GM12878 (cell line): ENCODE data around the gene TBC1D19. TPM values are rescaled to one million over a fixed set of nuclear protein-coding genes. Genes with fewer than 3 reads are reported as not detected.

Experiments used
- ATAC-seq: fragments of 200-7000 bp; cut with Tn5 transposase; 3 replicates; pipeline ENCODE4 v1.9.1; 2020; ENCODE audit warnings: mild to moderate bottlenecking, moderate library complexity
- BruUV-seq: library from RNA; stranded (reverse); fragments of 400-500 nt; replicated peaks from 2 replicates; lab custom pipeline; 2021; lab: Mats Ljungman, UMichigan
- CTCF ChIA-PET: fragments of 300-600 bp; sonication (Branson Sonifier 250); formaldehyde crosslinking; extraction: SDS; loops from one replicate; lab custom pipeline; 2021; ENCODE audit warnings: inconsistent platforms; lab: Yijun Ruan, JAX
- POLR2A ChIA-PET: fragments of 350-600 bp; formaldehyde crosslinking; extraction: SDS; loops from one replicate; lab custom pipeline; 2021; ENCODE audit warnings: inconsistent platforms; lab: Charles Lee
- RAD21 ChIA-PET: fragments of 300-600 bp; sonication (Branson Sonifier 250); formaldehyde crosslinking; loops from one replicate; lab custom pipeline; 2023; ENCODE audit warnings: antibody characterized with exemption; ENCODE audit not compliant: unreplicated experiment; lab: Charles Lee
- SMC1A ChIA-PET: fragments of 300-600 bp; sonication (Branson Sonifier 250); formaldehyde crosslinking; loops from one replicate; lab custom pipeline; 2023; ENCODE audit not compliant: unreplicated experiment, uncharacterized antibody; lab: Charles Lee
- DNase-seq: peaks from one replicate; pipeline ENCODE4 v3.0.0-alpha.2; 2011; ENCODE audit warnings: low read depth, low spot score
- FAIRE-seq: peaks from 3 replicates; lab custom pipeline; 2011; peaks lifted over from hg19 to GRCh38; lab: Jason Lieb, UNC
- H2AFZ ChIP-seq: 2 replicates; pipeline ENCODE4 v1.6.0; 2011; ENCODE audit warnings: low read depth, low read length, control low read depth; ENCODE audit not compliant: control insufficient read depth
- H3K27ac ChIP-seq: 2 replicates; pipeline ENCODE4 v1.5.1; 2011; ENCODE audit warnings: control low read depth; ENCODE audit not compliant: control insufficient read depth, insufficient read depth
- H3K27me3 ChIP-seq, 2 experiments: replicated peaks in 1 of 2; 2 replicates each; pipeline versions ENCODE4 v1.6.0 to v1.6.1; 2011; ENCODE audit warnings: low read length in 1 of 2; ENCODE audit not compliant: control insufficient read depth in 2 of 2, insufficient read depth in 2 of 2
- H3K36me3 ChIP-seq, 2 experiments: 2 replicates each; pipeline ENCODE4 v1.5.1; 2011; ENCODE audit warnings: low read length in 1 of 2; ENCODE audit not compliant: control insufficient read depth in 2 of 2, insufficient read depth in 2 of 2
- H3K4me1 ChIP-seq: 2 replicates; pipeline ENCODE4 v1.6.1; 2011; ENCODE audit warnings: mild to moderate bottlenecking, low read length, moderate library complexity, mixed read lengths; ENCODE audit not compliant: control insufficient read depth, insufficient read depth
- H3K4me2 ChIP-seq: 2 replicates; pipeline ENCODE4 v1.6.0; 2011; ENCODE audit warnings: control low read depth; ENCODE audit not compliant: control insufficient read depth, insufficient read depth
- H3K4me3 ChIP-seq: fragments of 200-600 bp; sonication (generic); 2 replicates; pipeline ENCODE4 v1.5.1; 2016
- H3K79me2 ChIP-seq: 2 replicates; pipeline ENCODE4 v1.6.0; 2011; ENCODE audit warnings: low read length; ENCODE audit not compliant: control insufficient read depth, insufficient read depth
- H3K9ac ChIP-seq: 2 replicates; pipeline ENCODE4 v1.8.0; 2011; ENCODE audit warnings: low read length, control low read depth, mixed read lengths; ENCODE audit not compliant: control insufficient read depth, insufficient read depth
- H3K9me3 ChIP-seq: replicated peaks from 3 replicates; pipeline ENCODE4 v1.5.1; 2011; ENCODE audit warnings: mild to moderate bottlenecking, low read length; ENCODE audit not compliant: control insufficient read depth, insufficient read depth
- H4K20me1 ChIP-seq: 2 replicates; pipeline ENCODE4 v1.6.0; 2011; ENCODE audit not compliant: control insufficient read depth, insufficient read depth
- CBX3 ChIP-seq: fragments of 200-600 bp; sonication (generic); IDR thresholded peaks from 2 replicates; pipeline ENCODE4 v1.6.1; 2016; ENCODE audit warnings: low read depth, borderline replicate concordance
- CREM ChIP-seq: IDR thresholded peaks from 2 replicates; pipeline ENCODE4 v1.6.1; 2014; ENCODE audit warnings: antibody characterized with exemption, low read depth
- EED ChIP-seq: sonication (generic); IDR thresholded peaks from 2 replicates; pipeline ENCODE4 v1.6.1; 2016; ENCODE audit warnings: antibody characterized with exemption, low read depth
- JUND ChIP-seq: IDR thresholded peaks from 2 replicates; pipeline ENCODE4 v1.6.1; 2012; ENCODE audit warnings: low read depth, mild to moderate bottlenecking, low read length, improper control_type of control experiment, moderate library complexity
- KDM1A ChIP-seq: fragments of 200-600 bp; sonication (generic); IDR thresholded peaks from 2 replicates; pipeline ENCODE4 v1.6.1; 2016; ENCODE audit warnings: borderline replicate concordance
- MTA3 ChIP-seq: IDR thresholded peaks from 2 replicates; pipeline ENCODE4 v1.6.1; 2012; ENCODE audit warnings: low read length, inconsistent platforms, borderline replicate concordance
- NFIC ChIP-seq: IDR thresholded peaks from 2 replicates; pipeline ENCODE4 v1.6.1; 2012; ENCODE audit warnings: low read depth, mild to moderate bottlenecking, inconsistent platforms, low read length, moderate library complexity
- NRF1 ChIP-seq: conservative IDR thresholded peaks from 2 replicates; pipeline ENCODE4 v1.6.1; 2011; ENCODE audit warnings: mild to moderate bottlenecking, low read depth, low read length, improper control_type of control experiment
- POLR2A ChIP-seq: IDR thresholded peaks from 2 replicates; pipeline ENCODE4 v1.6.1; 2011; ENCODE audit warnings: low read depth, mild to moderate bottlenecking, low read length
- POLR2AphosphoS5 ChIP-seq: IDR thresholded peaks from 2 replicates; pipeline ENCODE4 v1.6.1; 2011; ENCODE audit warnings: mild to moderate bottlenecking, low read length, inconsistent platforms
- RCOR1 ChIP-seq: conservative IDR thresholded peaks from 2 replicates; pipeline ENCODE4 v1.6.1; 2012; ENCODE audit warnings: low read depth, low read length, improper control_type of control experiment
- RUNX3 ChIP-seq: IDR thresholded peaks from 2 replicates; pipeline ENCODE4 v1.6.1; 2012; ENCODE audit warnings: low read length, inconsistent platforms
- TCF3 ChIP-seq: IDR thresholded peaks from 2 replicates; pipeline ENCODE4 v1.6.1; 2012; ENCODE audit warnings: low read depth, mild to moderate bottlenecking, low read length, borderline replicate concordance; ENCODE audit not compliant: insufficient read depth
- TCF7 ChIP-seq: IDR thresholded peaks from 2 replicates; pipeline ENCODE4 v1.6.1; 2014; ENCODE audit warnings: antibody characterized with exemption, borderline replicate concordance
- WGBS: methylation state at CpG from one replicate; pipeline ENCODE4 v1.1.6; 2016; ENCODE audit warnings: low lambda C conversion rate; ENCODE audit not compliant: insufficient replicate concordance, insufficient coverage; ENCODE audit errors: missing lambda C conversion rate; 5-methylcytosine and 5-hydroxymethylcytosine counted together
- in situ Hi-C: fragments of 300-500 bp; cut with MboI; formaldehyde crosslinking; loops from 9 replicates; pipeline ENCODE4 v1.14.3; 2018; ENCODE audit warnings: mixed read lengths
- intact Hi-C: fragments of 100-400 bp; cut with micrococcal nuclease; formaldehyde crosslinking; loops from one replicate; pipeline ENCODE4 v1.14.2; 2022; ENCODE audit not compliant: unreplicated experiment
- polyA plus RNA-seq, 11 experiments: library from polyadenylated mRNA; depleted of rRNA in 4 of 11; unstranded in 6 of 11; stranded (reverse) in 5 of 11; fragments of >200 nt; fragmentation: Nextera tagmentation in 4 of 11; fragmentation: Illumina TruSeq in 1 of 11; extraction: Ambion mirVana in 4 of 11; extraction: Trizol in 1 of 11; gene quantifications; 1 replicate in 1 of 11; 2 replicates in 10 of 11; pipeline versions ENCODE4 v1.2.1 to v1.2.3, GENCODE V29; 2011 to 2016; ENCODE audit warnings: inconsistent platforms in 2 of 11, missing spikeins in 2 of 11, low read depth in 1 of 11
- total RNA-seq, 4 experiments: library from RNA; depleted of rRNA in 3 of 4; stranded (reverse); fragments of >200 nt in 3 of 4; fragmentation: Illumina TruSeq in 1 of 4; extraction: Trizol in 1 of 4; gene quantifications; 2 replicates each; pipeline versions ENCODE4 v1.2.1 to v1.2.3, GENCODE V29; 2013 to 2021
- TF ChIP-seq, protein P1 (sequence below): fragments of 450-650 bp; IDR thresholded peaks from 2 replicates; pipeline ENCODE4 v1.6.1; 2017; ENCODE audit warnings: borderline replicate concordance
- TF ChIP-seq, protein P2 (sequence below): IDR thresholded peaks from 2 replicates; pipeline ENCODE4 v1.6.1; 2011; ENCODE audit warnings: low read depth, mild to moderate bottlenecking, low read length, moderate library complexity, borderline replicate concordance; ENCODE audit errors: extremely low read depth
- TF ChIP-seq, protein P3 (sequence below): IDR thresholded peaks from 2 replicates; pipeline ENCODE4 v1.6.1; 2012; ENCODE audit warnings: low read depth, low read length, improper control_type of control experiment
- TF ChIP-seq, protein P4 (sequence below): IDR thresholded peaks from 2 replicates; pipeline ENCODE4 v1.6.1; 2012; ENCODE audit warnings: low read depth, low read length, improper control_type of control experiment
- TF ChIP-seq, protein P5 (sequence below): IDR thresholded peaks from 2 replicates; pipeline ENCODE4 v1.6.1; 2012; ENCODE audit warnings: mild to moderate bottlenecking, low read depth, low read length

TBC1D19 gene
- total and polyA plus RNA-seq, 10 of the 15 experiments (the other 5 are each of a cell fraction or from before 2014, with no cell fraction given), result 0.29 to 3.9 (median 2.1) TPM

DNA sequence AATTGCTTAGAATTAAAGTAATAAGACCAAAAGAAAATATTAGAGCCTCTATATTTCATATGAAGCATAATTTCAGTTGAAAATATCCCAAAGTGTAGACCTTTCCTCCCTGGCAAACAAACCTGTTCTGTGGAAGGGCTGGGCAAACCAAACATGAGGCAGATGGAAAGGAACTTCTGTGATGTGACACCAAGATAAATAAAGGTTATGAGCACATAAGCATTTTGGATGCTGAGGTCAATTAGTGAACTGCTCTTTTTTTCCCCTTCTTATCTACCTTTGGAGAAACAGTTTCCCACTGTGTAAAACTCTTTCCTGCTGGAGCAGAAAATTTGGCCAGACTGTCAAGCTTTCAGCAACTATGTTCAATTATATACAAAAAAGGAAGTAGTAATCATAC lies 167.1 kb downstream of the TBC1D19 start (continued):
- TF ChIP-seq, protein P1, sequence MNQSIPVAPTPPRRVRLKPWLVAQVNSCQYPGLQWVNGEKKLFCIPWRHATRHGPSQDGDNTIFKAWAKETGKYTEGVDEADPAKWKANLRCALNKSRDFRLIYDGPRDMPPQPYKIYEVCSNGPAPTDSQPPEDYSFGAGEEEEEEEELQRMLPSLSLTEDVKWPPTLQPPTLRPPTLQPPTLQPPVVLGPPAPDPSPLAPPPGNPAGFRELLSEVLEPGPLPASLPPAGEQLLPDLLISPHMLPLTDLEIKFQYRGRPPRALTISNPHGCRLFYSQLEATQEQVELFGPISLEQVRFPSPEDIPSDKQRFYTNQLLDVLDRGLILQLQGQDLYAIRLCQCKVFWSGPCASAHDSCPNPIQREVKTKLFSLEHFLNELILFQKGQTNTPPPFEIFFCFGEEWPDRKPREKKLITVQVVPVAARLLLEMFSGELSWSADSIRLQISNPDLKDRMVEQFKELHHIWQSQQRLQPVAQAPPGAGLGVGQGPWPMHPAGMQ, result no peak
- TF ChIP-seq POLR2A, result no peak
- no peak for TF ChIP-seq CBX3
- TF ChIP-seq, protein P2, sequence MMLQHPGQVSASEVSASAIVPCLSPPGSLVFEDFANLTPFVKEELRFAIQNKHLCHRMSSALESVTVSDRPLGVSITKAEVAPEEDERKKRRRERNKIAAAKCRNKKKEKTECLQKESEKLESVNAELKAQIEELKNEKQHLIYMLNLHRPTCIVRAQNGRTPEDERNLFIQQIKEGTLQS, result no peak
- no peak for TF ChIP-seq TCF3
- TF ChIP-seq RUNX3, result no peak
- TF ChIP-seq KDM1A, result no peak
- TF ChIP-seq JUND, result no peak

DNA sequence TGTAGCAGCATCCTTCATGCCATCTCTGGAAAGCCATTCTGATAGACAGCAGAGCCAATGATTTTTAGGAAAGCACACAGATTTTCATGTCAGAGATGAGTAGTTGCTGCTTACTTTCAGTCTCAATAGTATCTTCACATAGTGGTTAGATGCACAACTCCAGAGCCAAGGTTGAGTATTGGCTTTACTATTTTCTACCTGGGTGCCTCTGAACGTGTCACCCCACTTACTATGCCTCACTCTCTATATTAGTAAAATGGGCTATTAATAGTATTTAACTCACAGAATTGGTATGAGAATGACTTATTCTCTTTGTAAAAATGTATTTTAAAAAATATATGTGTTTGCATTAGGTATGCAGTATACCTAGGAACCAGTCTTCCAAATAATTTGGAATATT lies 168.0 kb downstream of the TBC1D19 start:
- Histone ChIP-seq H3K36me3 (no peaks in the 10 kb centered on the region), H3K4me3 (no peak overlapping the region), H3K4me2 (no peak overlapping the region), H3K27me3 (no peaks in the 10 kb centered on the region), H2AFZ (no peak overlapping the region), H3K27ac (no peak overlapping the region), H3K79me2 (no peaks in the 10 kb centered on the region), H4K20me1 (no peaks in the 10 kb centered on the region), H3K9me3 (no peaks in the 10 kb centered on the region), H3K4me1 (peaks cover 16% of the 10 kb centered on the region), H3K9ac (no peak overlapping the region)
- DNase-seq, result peak; percentile 16
- in situ Hi-C loops, result no loop called here
- RAD21 ChIA-PET, result no interaction called here
- BruUV-seq, result no TSS peak
- peak; percentile 82 for ATAC-seq
- 0% methylated on average over 1 of the region's 1 CpG for WGBS
- CTCF ChIA-PET, result no interaction called here
- SMC1A ChIA-PET, result no interaction called here
- peak; percentile 96 for FAIRE-seq
- intact Hi-C loops, result no loop called here
- POLR2A ChIA-PET, result interaction anchor here (0.6 kb wide), 1 partner anchor 31 kb away, joined by 3 read pairs; no protein-coding TSS in a partner anchor
- peak; percentile 96 for TF ChIP-seq NFIC
- TF ChIP-seq CREM, result peak; percentile 83
- TF ChIP-seq RCOR1, result no peak
- TF ChIP-seq, protein P3, sequence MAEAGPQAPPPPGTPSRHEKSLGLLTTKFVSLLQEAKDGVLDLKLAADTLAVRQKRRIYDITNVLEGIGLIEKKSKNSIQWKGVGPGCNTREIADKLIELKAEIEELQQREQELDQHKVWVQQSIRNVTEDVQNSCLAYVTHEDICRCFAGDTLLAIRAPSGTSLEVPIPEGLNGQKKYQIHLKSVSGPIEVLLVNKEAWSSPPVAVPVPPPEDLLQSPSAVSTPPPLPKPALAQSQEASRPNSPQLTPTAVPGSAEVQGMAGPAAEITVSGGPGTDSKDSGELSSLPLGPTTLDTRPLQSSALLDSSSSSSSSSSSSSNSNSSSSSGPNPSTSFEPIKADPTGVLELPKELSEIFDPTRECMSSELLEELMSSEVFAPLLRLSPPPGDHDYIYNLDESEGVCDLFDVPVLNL, result no peak
- TF ChIP-seq NRF1, result no peak
- TF ChIP-seq, protein P4, sequence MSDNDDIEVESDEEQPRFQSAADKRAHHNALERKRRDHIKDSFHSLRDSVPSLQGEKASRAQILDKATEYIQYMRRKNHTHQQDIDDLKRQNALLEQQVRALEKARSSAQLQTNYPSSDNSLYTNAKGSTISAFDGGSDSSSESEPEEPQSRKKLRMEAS, result no peak
- TF ChIP-seq, protein P5, sequence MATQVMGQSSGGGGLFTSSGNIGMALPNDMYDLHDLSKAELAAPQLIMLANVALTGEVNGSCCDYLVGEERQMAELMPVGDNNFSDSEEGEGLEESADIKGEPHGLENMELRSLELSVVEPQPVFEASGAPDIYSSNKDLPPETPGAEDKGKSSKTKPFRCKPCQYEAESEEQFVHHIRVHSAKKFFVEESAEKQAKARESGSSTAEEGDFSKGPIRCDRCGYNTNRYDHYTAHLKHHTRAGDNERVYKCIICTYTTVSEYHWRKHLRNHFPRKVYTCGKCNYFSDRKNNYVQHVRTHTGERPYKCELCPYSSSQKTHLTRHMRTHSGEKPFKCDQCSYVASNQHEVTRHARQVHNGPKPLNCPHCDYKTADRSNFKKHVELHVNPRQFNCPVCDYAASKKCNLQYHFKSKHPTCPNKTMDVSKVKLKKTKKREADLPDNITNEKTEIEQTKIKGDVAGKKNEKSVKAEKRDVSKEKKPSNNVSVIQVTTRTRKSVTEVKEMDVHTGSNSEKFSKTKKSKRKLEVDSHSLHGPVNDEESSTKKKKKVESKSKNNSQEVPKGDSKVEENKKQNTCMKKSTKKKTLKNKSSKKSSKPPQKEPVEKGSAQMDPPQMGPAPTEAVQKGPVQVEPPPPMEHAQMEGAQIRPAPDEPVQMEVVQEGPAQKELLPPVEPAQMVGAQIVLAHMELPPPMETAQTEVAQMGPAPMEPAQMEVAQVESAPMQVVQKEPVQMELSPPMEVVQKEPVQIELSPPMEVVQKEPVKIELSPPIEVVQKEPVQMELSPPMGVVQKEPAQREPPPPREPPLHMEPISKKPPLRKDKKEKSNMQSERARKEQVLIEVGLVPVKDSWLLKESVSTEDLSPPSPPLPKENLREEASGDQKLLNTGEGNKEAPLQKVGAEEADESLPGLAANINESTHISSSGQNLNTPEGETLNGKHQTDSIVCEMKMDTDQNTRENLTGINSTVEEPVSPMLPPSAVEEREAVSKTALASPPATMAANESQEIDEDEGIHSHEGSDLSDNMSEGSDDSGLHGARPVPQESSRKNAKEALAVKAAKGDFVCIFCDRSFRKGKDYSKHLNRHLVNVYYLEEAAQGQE, result no peak
- peak; percentile 89 for TF ChIP-seq MTA3
- peak; percentile 65; the same call in 1 of the 2 replicates for TF ChIP-seq TCF7
- peak; percentile 75 for TF ChIP-seq EED
- no peak for TF ChIP-seq POLR2AphosphoS5
